ENCODE data around the gene CATSPERD. TPM values are rescaled to one million over a fixed set of nuclear protein-coding genes. Genes with fewer than 3 reads are reported as not detected.

Gene CATSPERD
- total RNA-seq, 4 donors from 2014 or later = not detected

DNA sequence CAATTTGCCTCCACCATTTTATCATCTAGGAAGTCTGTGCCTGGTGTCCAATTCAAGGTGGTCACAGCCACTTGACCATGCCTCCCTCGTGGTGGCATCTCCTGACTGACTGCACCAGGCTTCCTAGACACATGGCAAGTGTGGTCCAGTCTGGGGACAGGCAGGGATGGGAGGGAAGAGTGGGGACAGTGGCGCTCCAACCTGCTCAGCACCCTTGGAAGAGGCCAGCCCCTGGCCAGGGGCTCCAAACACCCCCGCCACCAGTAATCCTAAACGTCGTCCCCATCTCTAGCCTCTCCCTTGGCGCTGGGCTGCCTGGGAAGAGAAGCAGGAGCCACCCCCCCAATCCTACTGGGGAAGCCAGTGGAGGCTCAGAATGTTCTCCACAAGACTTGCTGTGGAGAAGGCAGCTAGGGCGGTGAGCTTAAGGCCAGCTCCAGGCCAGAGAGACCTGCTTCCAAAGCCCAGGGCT lies 27.7 kb upstream of the CATSPERD start:
- no peak overlapping the region for H3K4me3 ChIP-seq
- TF ChIP-seq, protein P1, sequence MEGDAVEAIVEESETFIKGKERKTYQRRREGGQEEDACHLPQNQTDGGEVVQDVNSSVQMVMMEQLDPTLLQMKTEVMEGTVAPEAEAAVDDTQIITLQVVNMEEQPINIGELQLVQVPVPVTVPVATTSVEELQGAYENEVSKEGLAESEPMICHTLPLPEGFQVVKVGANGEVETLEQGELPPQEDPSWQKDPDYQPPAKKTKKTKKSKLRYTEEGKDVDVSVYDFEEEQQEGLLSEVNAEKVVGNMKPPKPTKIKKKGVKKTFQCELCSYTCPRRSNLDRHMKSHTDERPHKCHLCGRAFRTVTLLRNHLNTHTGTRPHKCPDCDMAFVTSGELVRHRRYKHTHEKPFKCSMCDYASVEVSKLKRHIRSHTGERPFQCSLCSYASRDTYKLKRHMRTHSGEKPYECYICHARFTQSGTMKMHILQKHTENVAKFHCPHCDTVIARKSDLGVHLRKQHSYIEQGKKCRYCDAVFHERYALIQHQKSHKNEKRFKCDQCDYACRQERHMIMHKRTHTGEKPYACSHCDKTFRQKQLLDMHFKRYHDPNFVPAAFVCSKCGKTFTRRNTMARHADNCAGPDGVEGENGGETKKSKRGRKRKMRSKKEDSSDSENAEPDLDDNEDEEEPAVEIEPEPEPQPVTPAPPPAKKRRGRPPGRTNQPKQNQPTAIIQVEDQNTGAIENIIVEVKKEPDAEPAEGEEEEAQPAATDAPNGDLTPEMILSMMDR (IDR thresholded peaks at IDR 0.05 in 4 of 5, conservative IDR thresholded peaks at IDR 0.05 in 1 of 5) = no peak
- no peak for TF ChIP-seq POLR2A (IDR thresholded peaks at IDR 0.05)
- peak overlapping the region in 3 of 4 donors; percentile 9 to 94 (median 83) for H3K27ac ChIP-seq
- H3K36me3 ChIP-seq = peaks cover 0 to 45% of the 10 kb centered on the region in 2 donors
- DNase-seq (no peak), ATAC-seq (no peak)
- intact Hi-C loops (cut with DNase I; ENCODE audit: low total_unique reads) = no loop called here
- peaks cover 18 to 21% of the 10 kb centered on the region in 2 donors for H3K4me1 ChIP-seq
- in situ Hi-C loops (cut with MboI; ENCODE audit: low sequenced_read_pairs in 4 of 4) = no loop called here
- H3K9me3 ChIP-seq = no peaks in the 10 kb centered on the region
- H3K27me3 ChIP-seq = no peaks in the 10 kb centered on the region

DNA sequence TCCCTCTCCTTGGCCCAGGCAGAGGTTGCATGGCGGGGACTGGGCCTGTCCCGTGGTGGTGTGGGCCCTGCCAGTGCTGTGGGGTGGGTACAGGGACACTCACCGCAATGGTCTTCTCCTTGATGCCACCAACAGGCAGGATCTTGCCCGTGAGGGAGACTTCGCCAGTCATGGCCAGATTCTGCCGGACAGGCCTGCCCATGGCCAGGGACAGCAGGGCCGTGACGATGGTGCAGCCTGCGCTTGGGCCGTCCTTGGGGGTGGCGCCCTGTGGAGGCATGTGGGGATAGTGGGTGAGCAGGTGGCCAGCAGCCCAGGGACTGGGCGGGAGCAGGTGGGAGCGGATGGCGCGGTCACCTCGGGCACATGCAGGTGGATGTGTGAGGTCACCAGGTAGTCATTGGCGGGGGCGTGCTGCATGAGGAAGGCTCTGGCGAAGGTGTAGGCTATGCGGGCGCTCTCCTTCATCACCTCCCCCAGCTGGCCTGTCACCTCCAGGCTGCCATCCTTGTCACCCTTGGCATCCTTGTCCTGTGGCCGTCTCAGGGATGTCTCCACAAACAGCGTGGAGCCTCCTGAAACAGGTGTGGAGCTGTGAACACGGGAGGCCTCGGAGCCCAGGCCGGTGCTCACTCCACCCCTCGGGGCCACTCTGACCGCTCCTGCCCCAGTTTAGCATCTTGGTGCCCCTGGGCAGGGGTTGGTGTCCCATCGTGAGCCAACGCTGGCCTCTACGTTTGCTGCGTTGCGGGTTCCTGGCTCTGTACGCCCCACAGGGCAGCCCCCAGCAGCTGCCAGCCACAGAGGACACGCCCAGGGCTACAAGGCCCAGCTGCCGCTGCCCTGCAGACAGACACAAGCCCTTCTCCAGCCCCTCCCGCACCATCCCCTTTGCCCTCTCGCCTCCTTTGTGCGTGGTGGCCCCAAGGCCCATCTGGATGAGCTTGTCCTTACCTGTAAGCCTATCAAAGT lies 27.0 kb upstream of the CATSPERD start:
- intact Hi-C loops (cut with DNase I; ENCODE audit: low total_unique reads) (no loop called here), in situ Hi-C loops (cut with MboI; ENCODE audit: low sequenced_read_pairs in 4 of 4) (no loop called here)
- DNase-seq (no peak), ATAC-seq (no peak)
- peak overlapping the region in 2 of 4 donors; percentile 9 to 94 for H3K27ac ChIP-seq
- no peaks in the 10 kb centered on the region for H3K27me3 ChIP-seq
- peaks cover 18 to 21% of the 10 kb centered on the region in 2 donors for H3K4me1 ChIP-seq
- H3K9me3 ChIP-seq = no peaks in the 10 kb centered on the region
- no peak overlapping the region for H3K4me3 ChIP-seq
- H3K36me3 ChIP-seq = peaks cover 0 to 50% of the 10 kb centered on the region in 2 donors
- TF ChIP-seq POLR2A (IDR thresholded peaks at IDR 0.05) = no peak
- TF ChIP-seq, protein P1 (IDR thresholded peaks at IDR 0.05 in 4 of 5, conservative IDR thresholded peaks at IDR 0.05 in 1 of 5) = no peak

DNA sequence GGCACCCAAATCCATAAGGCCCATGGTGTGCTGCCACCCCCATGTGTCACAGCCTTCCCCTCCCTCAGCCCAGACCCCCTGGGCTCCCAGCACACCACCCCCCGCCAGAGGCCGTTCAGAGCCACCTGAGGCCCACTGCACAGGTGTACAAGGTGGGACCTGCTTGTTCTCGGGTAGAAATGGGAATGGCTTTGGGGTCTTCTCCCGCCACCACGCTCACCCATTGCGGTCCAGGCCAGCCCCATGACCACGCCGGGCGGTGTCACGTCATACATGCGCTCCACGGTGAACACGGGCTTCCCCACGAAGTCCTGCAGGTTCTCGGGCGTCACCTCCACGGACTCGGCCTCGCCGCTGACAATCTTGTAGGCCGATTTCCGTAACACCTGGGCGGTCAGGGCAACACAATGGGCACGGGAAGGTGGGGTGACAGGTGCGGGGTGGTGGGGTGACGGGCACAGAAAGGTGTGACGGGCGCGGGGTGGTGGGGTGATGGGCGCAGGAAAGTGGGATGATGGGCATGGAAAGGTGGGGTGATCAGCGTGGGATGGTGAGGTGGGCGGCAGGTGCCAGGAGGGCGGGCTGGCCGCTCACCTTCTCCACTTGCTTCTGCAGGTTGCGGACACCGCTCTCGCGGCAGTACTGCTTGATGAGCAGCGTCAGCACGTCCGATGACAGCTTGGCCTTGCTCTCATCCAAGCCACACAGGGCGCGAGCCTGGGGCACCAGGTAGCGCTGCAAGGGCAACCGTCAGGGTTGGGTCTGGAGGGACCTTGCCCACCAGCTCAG lies 26.1 kb upstream of the CATSPERD start:
- TF ChIP-seq, protein P1 (IDR thresholded peaks at IDR 0.05 in 4 of 5, conservative IDR thresholded peaks at IDR 0.05 in 1 of 5) = no peak
- TF ChIP-seq POLR2A (IDR thresholded peaks at IDR 0.05) = no peak
- DNase-seq = no peak
- H3K4me3 ChIP-seq = no peak overlapping the region
- in situ Hi-C loops (cut with MboI; ENCODE audit: low sequenced_read_pairs in 4 of 4) (no loop called here), intact Hi-C loops (cut with DNase I; ENCODE audit: low total_unique reads) (no loop called here)
- H3K27me3 ChIP-seq = no peaks in the 10 kb centered on the region
- H3K27ac ChIP-seq = no peak overlapping the region
- H3K9me3 ChIP-seq = no peaks in the 10 kb centered on the region
- peaks cover 18 to 21% of the 10 kb centered on the region in 2 donors for H3K4me1 ChIP-seq
- peaks cover 0 to 59% of the 10 kb centered on the region in 2 donors for H3K36me3 ChIP-seq
- no peak for ATAC-seq

DNA sequence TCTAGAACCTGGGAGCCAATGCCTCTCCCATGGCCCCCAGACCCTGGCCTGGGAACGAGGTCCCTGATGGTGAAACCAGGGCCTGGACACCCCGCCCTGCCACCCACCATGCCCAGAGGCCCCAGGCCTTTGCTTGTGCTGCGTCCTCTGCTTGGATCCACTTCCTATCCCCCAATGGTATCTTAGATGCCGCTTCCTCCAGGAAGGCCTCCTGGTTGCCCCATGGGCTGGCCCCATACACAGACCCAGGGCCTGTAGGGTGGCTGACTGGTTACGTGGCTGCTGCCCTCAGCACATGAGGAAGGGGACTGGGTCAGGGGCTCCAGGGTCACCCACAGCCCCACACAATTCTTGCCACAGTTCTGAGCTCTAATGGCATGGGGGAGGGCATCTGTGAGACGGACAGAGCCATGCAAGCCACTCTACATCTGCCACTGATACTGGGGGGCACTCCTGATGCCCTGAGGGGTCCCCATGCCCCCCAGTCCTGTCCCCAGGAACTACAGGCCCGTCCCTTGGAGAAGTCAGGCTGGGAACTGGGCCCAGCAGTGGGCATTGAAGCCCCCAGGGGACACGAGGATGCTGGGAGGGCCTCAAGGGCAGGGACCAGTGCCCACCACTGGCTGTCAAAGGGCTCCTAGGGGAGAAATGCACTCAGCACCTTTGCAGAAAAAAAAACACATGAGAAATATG lies 25.3 kb upstream of the CATSPERD start:
- no peaks in the 10 kb centered on the region for H3K9me3 ChIP-seq
- no peak overlapping the region for H3K4me3 ChIP-seq
- TF ChIP-seq, protein P1 (IDR thresholded peaks at IDR 0.05 in 4 of 5, conservative IDR thresholded peaks at IDR 0.05 in 1 of 5) = no peak
- TF ChIP-seq POLR2A (IDR thresholded peaks at IDR 0.05) = no peak
- in situ Hi-C loops (cut with MboI; ENCODE audit: low sequenced_read_pairs in 4 of 4) (no loop called here), intact Hi-C loops (cut with DNase I; ENCODE audit: low total_unique reads) (no loop called here)
- DNase-seq (no peak), ATAC-seq (no peak)
- no peak overlapping the region for H3K27ac ChIP-seq
- H3K4me1 ChIP-seq = peaks cover 14 to 18% of the 10 kb centered on the region in 2 donors
- peaks cover 0 to 66% of the 10 kb centered on the region in 2 donors for H3K36me3 ChIP-seq
- no peaks in the 10 kb centered on the region for H3K27me3 ChIP-seq
